ENCODE results near the gene SLC37A3. TPM values are rescaled to one million over a fixed set of nuclear protein-coding genes. Genes with fewer than 3 reads are reported as not detected.

Gene SLC37A3
- total and polyA plus RNA-seq, 8 donors = 6.3 to 141 (median 55.2) TPM

- H3K36me3 ChIP-seq = no peaks in the 10 kb centered on the region
- H3K9me3 ChIP-seq = no peaks in the 10 kb centered on the region
- DNase-seq = no peak
- intact Hi-C loops (cut with DNase I; ENCODE audit: low total_unique reads) = loop anchor here (10.0 kb wide), 1 partner anchor 112 kb away; no protein-coding TSS in a partner anchor
- no peaks in the 10 kb centered on the region for H3K4me1 ChIP-seq
- no peak for TF ChIP-seq POLR2A (IDR thresholded peaks at IDR 0.05)
- TF ChIP-seq CTCF (IDR thresholded peaks at IDR 0.05) = peak in 1 of 7 experiments; percentile 8
- TF ChIP-seq EP300 (IDR thresholded peaks at IDR 0.05) = no peak
- H3K27me3 ChIP-seq = no peaks in the 10 kb centered on the region
- H3K4me3 ChIP-seq = no peak overlapping the region
- 85 to 92% (median 90%) methylated on average over 6 of the region's 6 CpGs for WGBS, 5 donors
- H3K27ac ChIP-seq = no peak overlapping the region
Observed at GRCh38 chr7:140297192-140297591, 101.1 kb downstream of the SLC37A3 start.

GRCh38 chr7:140295224-140295738 lies 103.0 kb downstream of the SLC37A3 start:
- TF ChIP-seq CTCF (IDR thresholded peaks at IDR 0.05) (no peak), POLR2A (IDR thresholded peaks at IDR 0.05) (no peak), EP300 (IDR thresholded peaks at IDR 0.05) (no peak), POLR2AphosphoS5 (IDR thresholded peaks at IDR 0.05) (no peak)
- no peaks in the 10 kb centered on the region for H3K9me3 ChIP-seq
- H3K27ac ChIP-seq = no peak overlapping the region
- no peak overlapping the region for H3K4me3 ChIP-seq
- no peaks in the 10 kb centered on the region for H3K36me3 ChIP-seq
- H3K4me1 ChIP-seq = no peaks in the 10 kb centered on the region
- intact Hi-C loops (cut with DNase I; ENCODE audit: low total_unique reads) = loop anchor here (10.0 kb wide), 1 partner anchor 110 kb away; no protein-coding TSS in a partner anchor
- WGBS, 5 donors = 95 to 98% (median 96%) methylated on average over 8 of the region's 8 CpGs
- no peak for DNase-seq
- H3K27me3 ChIP-seq = no peaks in the 10 kb centered on the region

GRCh38 chr7:140294454-140294853 lies 103.9 kb downstream of the SLC37A3 start:
- no peaks in the 10 kb centered on the region for H3K4me1 ChIP-seq
- H3K4me3 ChIP-seq = no peak overlapping the region
- H3K36me3 ChIP-seq = no peaks in the 10 kb centered on the region
- H3K27ac ChIP-seq = no peak overlapping the region
- H3K9me3 ChIP-seq = no peaks in the 10 kb centered on the region
- no peak for DNase-seq
- TF ChIP-seq POLR2A (IDR thresholded peaks at IDR 0.05) (no peak), CTCF (IDR thresholded peaks at IDR 0.05) (no peak), EP300 (IDR thresholded peaks at IDR 0.05) (no peak), POLR2AphosphoS5 (IDR thresholded peaks at IDR 0.05) (no peak)
- 90 to 98% (median 96%) methylated on average over 2 of the region's 2 CpGs for WGBS, 5 donors
- H3K27me3 ChIP-seq = no peaks in the 10 kb centered on the region
- intact Hi-C loops (cut with DNase I; ENCODE audit: low total_unique reads) = loop anchor here (10.0 kb wide), 1 partner anchor 110 kb away; no protein-coding TSS in a partner anchor

- H3K4me1 ChIP-seq = no peaks in the 10 kb centered on the region
- DNase-seq = no peak
- TF ChIP-seq POLR2AphosphoS5 (IDR thresholded peaks at IDR 0.05) = no peak
- no peak for TF ChIP-seq CTCF (IDR thresholded peaks at IDR 0.05)
- TF ChIP-seq EP300 (IDR thresholded peaks at IDR 0.05) = no peak
- TF ChIP-seq POLR2A (IDR thresholded peaks at IDR 0.05) = no peak
- H3K27me3 ChIP-seq = no peaks in the 10 kb centered on the region
- no peak overlapping the region for H3K27ac ChIP-seq
- 85 to 97% (median 92%) methylated on average over 31 of the region's 31 CpGs for whole genome bisulfite sequencing, 5 donors
- no peaks in the 10 kb centered on the region for H3K9me3 ChIP-seq
- H3K4me3 ChIP-seq = no peak overlapping the region
- intact Hi-C loops (cut with DNase I; ENCODE audit: low total_unique reads) = loop anchor here (10.0 kb wide), 1 partner anchor 108 kb away; no protein-coding TSS in a partner anchor
- H3K36me3 ChIP-seq = no peaks in the 10 kb centered on the region
Observed at GRCh38 chr7:140292438-140292837, 105.9 kb downstream of the SLC37A3 start.
